ENCODE measurements around the gene GADL1.

The GADL1 gene

GRCh38 chr3:30878862-30879261 is 15.6 kb downstream of the GADL1 start:
- Histone ChIP-seq H3K27ac (ENCODE audit: insufficient read depth, low read depth, low read length, poor library complexity, severe bottlenecking) (no peak overlapping the region), H3K27me3 (ENCODE audit: control insufficient read depth, insufficient read depth, low read length, poor library complexity, severe bottlenecking) (no peaks in the 10 kb centered on the region), H3K4me3 (ENCODE audit: insufficient read depth, low read depth, low read length) (no peak overlapping the region), H3K4me1 (ENCODE audit: control insufficient read depth, insufficient read depth, low read length) (no peaks in the 10 kb centered on the region), H3K9me3 (ENCODE audit: control insufficient read depth, low read length) (no peaks in the 10 kb centered on the region), H3K36me3 (ENCODE audit: control insufficient read depth, insufficient read depth, low read length) (no peaks in the 10 kb centered on the region)
- WGBS, 2 experiments: 85 to 88% methylated on average over 1 of the region's 1 CpG

DNA sequence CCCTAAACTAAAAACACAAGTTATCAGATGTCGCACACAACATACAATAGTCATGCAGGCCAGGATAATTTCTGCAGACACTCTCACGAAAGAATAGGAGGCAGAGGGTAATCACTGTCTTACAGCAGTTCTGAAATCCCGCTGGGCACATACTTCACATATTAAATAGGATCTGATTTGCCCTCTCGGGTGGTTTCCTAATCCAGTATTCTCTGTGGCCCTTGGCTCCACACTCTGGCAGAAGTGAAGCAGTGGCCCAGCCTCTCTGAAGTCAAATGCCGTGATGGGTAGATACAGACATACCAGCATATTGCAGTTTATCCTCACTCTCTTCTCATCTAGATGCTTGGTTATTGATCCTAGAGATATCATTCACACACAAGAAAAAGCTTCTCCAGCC is 19.0 kb downstream of the GADL1 start:
- 91 to 93% methylated on average over 5 of the region's 5 CpGs for WGBS, 2 experiments
- no peaks in the 10 kb centered on the region for H3K4me1 ChIP-seq (ENCODE audit: control insufficient read depth, insufficient read depth, low read length)

DNA sequence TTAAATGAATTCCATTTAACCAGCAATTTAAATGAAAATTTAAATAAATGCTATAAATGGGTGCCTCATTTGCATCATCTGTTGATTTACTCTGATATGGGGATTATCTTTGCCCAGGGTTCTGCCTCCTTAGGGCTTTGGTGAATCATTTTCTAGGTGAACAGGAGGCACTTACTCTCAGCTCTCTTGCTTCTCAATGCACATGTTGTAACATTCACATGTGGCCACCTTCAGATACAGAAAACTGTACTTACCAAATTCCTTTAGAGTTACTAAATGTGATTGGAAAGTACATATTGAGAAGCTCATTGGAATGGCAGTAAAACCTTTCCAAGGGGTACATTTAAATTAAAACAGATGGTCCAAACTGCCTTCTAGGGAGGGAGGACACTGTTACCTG is 20.8 kb downstream of the GADL1 start:
- H3K36me3 ChIP-seq (ENCODE audit: control insufficient read depth, insufficient read depth, low read length): no peaks in the 10 kb centered on the region
- no peaks in the 10 kb centered on the region for H3K27me3 ChIP-seq (ENCODE audit: control insufficient read depth, insufficient read depth, low read length, poor library complexity, severe bottlenecking)
- no peak overlapping the region for H3K27ac ChIP-seq (ENCODE audit: insufficient read depth, low read depth, low read length, poor library complexity, severe bottlenecking)
- no peak overlapping the region for H3K4me3 ChIP-seq (ENCODE audit: insufficient read depth, low read depth, low read length)
- H3K4me1 ChIP-seq (ENCODE audit: control insufficient read depth, insufficient read depth, low read length): no peaks in the 10 kb centered on the region
- no peaks in the 10 kb centered on the region for H3K9me3 ChIP-seq (ENCODE audit: control insufficient read depth, low read length)

More for the DNA sequence above, 19.0 kb downstream of the GADL1 start:
- H3K4me3 ChIP-seq (ENCODE audit: insufficient read depth, low read depth, low read length): no peak overlapping the region
- H3K9me3 ChIP-seq (ENCODE audit: control insufficient read depth, low read length): no peaks in the 10 kb centered on the region
- H3K27ac ChIP-seq (ENCODE audit: insufficient read depth, low read depth, low read length, poor library complexity, severe bottlenecking): no peak overlapping the region
- no peaks in the 10 kb centered on the region for H3K27me3 ChIP-seq (ENCODE audit: control insufficient read depth, insufficient read depth, low read length, poor library complexity, severe bottlenecking)
- H3K36me3 ChIP-seq (ENCODE audit: control insufficient read depth, insufficient read depth, low read length): no peaks in the 10 kb centered on the region

- no peaks in the 10 kb centered on the region for H3K36me3 ChIP-seq (ENCODE audit: control insufficient read depth, insufficient read depth, low read length)
- H3K4me3 ChIP-seq (ENCODE audit: insufficient read depth, low read depth, low read length): no peak overlapping the region
- H3K27ac ChIP-seq (ENCODE audit: insufficient read depth, low read depth, low read length, poor library complexity, severe bottlenecking): no peak overlapping the region
- H3K27me3 ChIP-seq (ENCODE audit: control insufficient read depth, insufficient read depth, low read length, poor library complexity, severe bottlenecking): no peaks in the 10 kb centered on the region
- H3K4me1 ChIP-seq (ENCODE audit: control insufficient read depth, insufficient read depth, low read length): no peaks in the 10 kb centered on the region
- no peaks in the 10 kb centered on the region for H3K9me3 ChIP-seq (ENCODE audit: control insufficient read depth, low read length)
Measured at GRCh38 chr3:30872879-30873278, 21.6 kb downstream of the GADL1 start.

DNA sequence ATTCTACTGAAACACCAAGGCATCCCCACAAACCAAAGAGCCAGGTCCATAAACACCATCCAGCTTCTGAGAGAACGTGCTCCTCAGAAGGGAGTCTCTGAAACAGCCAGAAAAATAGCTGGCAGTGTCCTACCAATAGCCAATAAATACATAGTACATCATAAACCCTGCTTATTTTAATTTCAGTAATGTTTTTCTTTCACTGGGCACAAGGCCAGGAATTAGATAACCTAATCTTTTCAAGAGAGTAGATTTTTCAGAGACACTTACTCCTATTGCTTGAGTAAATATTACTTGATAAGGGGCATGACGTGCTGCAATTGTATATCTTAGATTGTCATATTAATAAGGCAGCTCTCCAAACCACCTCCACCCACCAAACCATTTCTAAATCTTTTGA is 22.7 kb downstream of the GADL1 start:
- no peak overlapping the region for H3K4me3 ChIP-seq (ENCODE audit: insufficient read depth, low read depth, low read length)
- no peaks in the 10 kb centered on the region for H3K27me3 ChIP-seq (ENCODE audit: control insufficient read depth, insufficient read depth, low read length, poor library complexity, severe bottlenecking)
- 84 to 89% methylated on average over 1 of the region's 2 CpGs for WGBS, 2 experiments
- no peaks in the 10 kb centered on the region for H3K36me3 ChIP-seq (ENCODE audit: control insufficient read depth, insufficient read depth, low read length)
- H3K4me1 ChIP-seq (ENCODE audit: control insufficient read depth, insufficient read depth, low read length): no peaks in the 10 kb centered on the region
- H3K27ac ChIP-seq (ENCODE audit: insufficient read depth, low read depth, low read length, poor library complexity, severe bottlenecking): no peak overlapping the region
- no peaks in the 10 kb centered on the region for H3K9me3 ChIP-seq (ENCODE audit: control insufficient read depth, low read length)

DNA sequence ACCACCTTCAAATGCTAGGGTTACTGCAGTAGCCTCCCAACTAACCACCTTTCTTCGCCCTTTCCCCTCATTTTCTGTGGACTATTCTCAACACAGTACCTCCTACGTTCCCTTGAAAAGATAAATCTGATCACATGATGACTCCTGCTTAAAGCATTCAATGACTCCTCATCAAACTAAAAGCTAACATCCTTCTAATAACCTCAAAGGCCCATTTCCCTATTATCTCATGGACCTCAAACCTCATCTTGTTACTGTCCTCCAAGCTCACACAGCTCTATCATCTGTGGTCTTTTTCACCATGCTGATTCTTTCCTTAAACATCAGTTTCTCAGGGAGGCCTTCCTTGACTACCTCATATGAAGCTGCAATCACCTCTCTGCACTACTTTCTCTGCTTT is 29.6 kb downstream of the GADL1 start:
- Histone ChIP-seq H3K4me3 (ENCODE audit: insufficient read depth, low read depth, low read length) (no peak overlapping the region), H3K4me1 (ENCODE audit: control insufficient read depth, insufficient read depth, low read length) (peaks cover 5% of the 10 kb centered on the region), H3K27ac (ENCODE audit: insufficient read depth, low read depth, low read length, poor library complexity, severe bottlenecking) (no peak overlapping the region), H3K9me3 (ENCODE audit: control insufficient read depth, low read length) (no peaks in the 10 kb centered on the region), H3K27me3 (ENCODE audit: control insufficient read depth, insufficient read depth, low read length, poor library complexity, severe bottlenecking) (no peaks in the 10 kb centered on the region), H3K36me3 (ENCODE audit: control insufficient read depth, insufficient read depth, low read length) (no peaks in the 10 kb centered on the region)
- 93 to 97% methylated on average over 2 of the region's 2 CpGs for WGBS, 2 experiments

DNA sequence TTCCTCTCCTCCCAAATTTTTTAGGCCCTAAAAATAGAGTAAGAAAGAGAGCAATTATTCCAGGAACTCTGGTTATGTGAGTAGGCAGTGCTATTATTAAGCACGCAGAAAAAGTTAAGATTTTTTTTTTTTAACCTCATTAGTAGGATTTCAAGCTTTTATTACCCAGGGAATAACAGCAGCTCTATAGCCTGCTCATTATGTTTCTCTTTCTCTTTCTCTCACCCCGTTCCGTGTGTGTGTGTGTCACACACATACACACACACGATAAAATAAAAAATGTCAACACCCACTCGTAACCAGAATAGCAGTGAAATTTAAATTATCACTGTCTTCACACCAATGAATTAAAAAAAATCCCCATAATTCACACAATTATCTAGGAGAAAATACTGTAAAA is 30.3 kb downstream of the GADL1 start:
- no peaks in the 10 kb centered on the region for H3K9me3 ChIP-seq (ENCODE audit: control insufficient read depth, low read length)
- H3K27me3 ChIP-seq (ENCODE audit: control insufficient read depth, insufficient read depth, low read length, poor library complexity, severe bottlenecking): no peaks in the 10 kb centered on the region
- H3K36me3 ChIP-seq (ENCODE audit: control insufficient read depth, insufficient read depth, low read length): no peaks in the 10 kb centered on the region
- no peak overlapping the region for H3K4me3 ChIP-seq (ENCODE audit: insufficient read depth, low read depth, low read length)
- peaks cover 5% of the 10 kb centered on the region for H3K4me1 ChIP-seq (ENCODE audit: control insufficient read depth, insufficient read depth, low read length)
- WGBS, 2 experiments: 89 to 93% methylated on average over 5 of the region's 5 CpGs
- H3K27ac ChIP-seq (ENCODE audit: insufficient read depth, low read depth, low read length, poor library complexity, severe bottlenecking): no peak overlapping the region

GRCh38 chr3:30862004-30862403 is 32.5 kb downstream of the GADL1 start:
- H3K27me3 ChIP-seq (ENCODE audit: control insufficient read depth, insufficient read depth, low read length, poor library complexity, severe bottlenecking): no peaks in the 10 kb centered on the region
- no peak overlapping the region for H3K27ac ChIP-seq (ENCODE audit: insufficient read depth, low read depth, low read length, poor library complexity, severe bottlenecking)
- no peaks in the 10 kb centered on the region for H3K9me3 ChIP-seq (ENCODE audit: control insufficient read depth, low read length)
- WGBS, 2 experiments: 79% methylated on average over 2 of the region's 2 CpGs; no CpG with 5 or more reads in 1 of the 2 experiments
- peaks cover 5% of the 10 kb centered on the region for H3K4me1 ChIP-seq (ENCODE audit: control insufficient read depth, insufficient read depth, low read length)
- H3K36me3 ChIP-seq (ENCODE audit: control insufficient read depth, insufficient read depth, low read length): no peaks in the 10 kb centered on the region
- H3K4me3 ChIP-seq (ENCODE audit: insufficient read depth, low read depth, low read length): no peak overlapping the region

DNA sequence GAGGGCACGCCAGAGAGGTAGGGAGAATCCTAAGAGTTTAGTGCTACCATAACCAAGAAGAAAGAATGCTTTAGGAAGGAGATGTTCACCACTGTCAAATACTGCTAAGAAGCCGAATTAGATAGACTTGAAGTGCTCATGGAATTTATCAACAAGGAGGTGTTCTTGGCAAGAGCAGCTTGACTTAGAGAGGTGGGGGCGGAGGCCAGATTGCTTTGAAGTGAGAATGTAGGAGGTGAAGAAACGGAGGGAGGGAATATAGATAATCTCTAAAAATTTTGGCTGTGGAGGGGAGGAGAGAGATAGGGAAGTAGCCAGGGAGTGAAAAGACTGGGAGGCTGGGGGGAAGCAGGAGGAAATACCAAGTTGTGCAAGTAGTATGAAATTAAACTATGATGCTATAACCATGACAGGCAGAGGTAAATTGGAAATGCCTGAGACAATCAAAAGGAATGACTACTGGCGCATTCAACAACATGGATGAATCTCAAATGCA is 35.5 kb downstream of the GADL1 start:
- H3K9me3 ChIP-seq (ENCODE audit: control insufficient read depth, low read length): no peaks in the 10 kb centered on the region
- WGBS, 2 experiments: 93 to 96% methylated on average over 5 of the region's 5 CpGs
- no peak overlapping the region for H3K27ac ChIP-seq (ENCODE audit: insufficient read depth, low read depth, low read length, poor library complexity, severe bottlenecking)
- H3K4me1 ChIP-seq (ENCODE audit: control insufficient read depth, insufficient read depth, low read length): peaks cover 3% of the 10 kb centered on the region
- no peaks in the 10 kb centered on the region for H3K27me3 ChIP-seq (ENCODE audit: control insufficient read depth, insufficient read depth, low read length, poor library complexity, severe bottlenecking)
- no peaks in the 10 kb centered on the region for H3K36me3 ChIP-seq (ENCODE audit: control insufficient read depth, insufficient read depth, low read length)
- H3K4me3 ChIP-seq (ENCODE audit: insufficient read depth, low read depth, low read length): no peak overlapping the region

GRCh38 chr3:30855400-30856292 is 38.8 kb downstream of the GADL1 start:
- no peak overlapping the region for H3K4me3 ChIP-seq (ENCODE audit: insufficient read depth, low read depth, low read length)
- no peaks in the 10 kb centered on the region for H3K36me3 ChIP-seq (ENCODE audit: control insufficient read depth, insufficient read depth, low read length)
- H3K27me3 ChIP-seq (ENCODE audit: control insufficient read depth, insufficient read depth, low read length, poor library complexity, severe bottlenecking): no peaks in the 10 kb centered on the region
- H3K27ac ChIP-seq (ENCODE audit: insufficient read depth, low read depth, low read length, poor library complexity, severe bottlenecking): no peak overlapping the region
- WGBS, 2 experiments: 90 to 92% methylated on average over 5 to 6 of the region's 6 CpGs
- no peaks in the 10 kb centered on the region for H3K4me1 ChIP-seq (ENCODE audit: control insufficient read depth, insufficient read depth, low read length)
- H3K9me3 ChIP-seq (ENCODE audit: control insufficient read depth, low read length): no peaks in the 10 kb centered on the region
